ENCODE data around the gene ECM2.

DNA sequence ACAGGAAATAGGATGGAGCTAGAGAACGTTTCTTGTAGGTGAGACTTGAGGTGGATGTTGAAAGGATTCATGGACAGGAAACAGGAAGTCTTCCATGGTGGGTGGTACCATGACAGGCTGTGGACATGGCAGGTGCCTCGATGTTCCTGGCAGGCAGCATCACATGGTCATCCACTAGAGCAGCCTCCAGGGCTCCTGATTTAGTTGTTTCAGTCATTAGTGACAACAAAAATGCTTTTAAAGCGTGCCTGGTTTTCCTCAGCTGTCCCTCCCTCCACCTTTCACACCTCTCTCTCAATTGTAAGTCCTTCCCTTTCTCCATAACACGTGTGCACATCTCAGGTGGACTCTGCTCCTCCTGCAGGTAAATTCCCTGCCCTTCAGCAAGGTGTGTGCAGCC lies 28.3 kb downstream of the ECM2 start:
- no peak for TF ChIP-seq POLR2A (IDR thresholded peaks at IDR 0.05; ENCODE audit: low read length)
- no peak for TF ChIP-seq GATA1 (IDR thresholded peaks at IDR 0.05; ENCODE audit: low read depth, low read length)
